ENCODE data around the gene CAND1.

CAND1 gene

GRCh38 chr12:67268896-67269632 is at the start of gene CAND1:
Gene CAND1 (plus strand): TSS chr12:67269358. CDS start chr12:67269718, 360 bp downstream.
- DNase-seq (ENCODE audit: low read depth): peak; percentile 96

DNA sequence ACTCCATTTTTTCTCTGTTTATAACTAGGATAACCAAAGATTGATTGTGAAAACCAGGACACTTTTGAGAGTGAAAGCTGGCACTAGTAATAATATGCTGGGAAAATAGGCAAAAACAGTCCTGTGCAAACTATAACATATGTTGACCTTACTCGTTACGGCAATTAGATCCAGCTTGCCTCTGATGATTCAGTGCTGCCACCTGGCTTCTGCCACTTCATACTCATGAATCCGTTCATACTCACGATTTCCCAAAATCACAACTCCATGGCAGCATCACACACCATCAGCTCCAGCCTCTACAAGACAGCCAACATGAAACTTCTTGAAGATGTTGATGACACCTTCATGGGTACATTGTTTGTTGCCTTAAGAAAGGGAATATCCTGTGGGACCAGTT is 49.1 kb upstream of the CAND1 start:
- DNase-seq (ENCODE audit: low read depth): no peak

GRCh38 chr12:67222302-67222701 is 46.9 kb upstream of the CAND1 start:
- no peak for DNase-seq (ENCODE audit: low read depth)

DNA sequence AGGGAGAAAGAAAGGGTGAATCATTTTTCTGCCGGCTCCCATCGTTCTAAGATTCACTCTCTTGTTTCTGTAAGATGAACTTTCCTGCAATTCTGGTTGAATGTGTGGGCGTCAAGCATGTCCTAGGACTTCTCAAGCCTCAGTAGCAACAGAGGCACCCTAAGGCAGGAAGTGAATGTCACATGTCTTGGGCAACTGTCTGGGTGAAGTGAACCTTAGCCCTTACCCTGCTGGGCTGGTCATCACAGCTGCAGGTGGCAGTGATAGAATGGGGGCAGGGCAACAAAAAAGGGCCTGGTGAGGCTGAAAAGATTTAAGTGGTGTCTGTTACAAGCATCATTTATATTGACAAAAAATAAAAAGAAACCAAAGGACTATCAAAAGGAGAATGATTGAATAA is 45.9 kb upstream of the CAND1 start:
- DNase-seq (ENCODE audit: low read depth): no peak

GRCh38 chr12:67237231-67237630 is 31.9 kb upstream of the CAND1 start:
- DNase-seq (ENCODE audit: low read depth): no peak

DNA sequence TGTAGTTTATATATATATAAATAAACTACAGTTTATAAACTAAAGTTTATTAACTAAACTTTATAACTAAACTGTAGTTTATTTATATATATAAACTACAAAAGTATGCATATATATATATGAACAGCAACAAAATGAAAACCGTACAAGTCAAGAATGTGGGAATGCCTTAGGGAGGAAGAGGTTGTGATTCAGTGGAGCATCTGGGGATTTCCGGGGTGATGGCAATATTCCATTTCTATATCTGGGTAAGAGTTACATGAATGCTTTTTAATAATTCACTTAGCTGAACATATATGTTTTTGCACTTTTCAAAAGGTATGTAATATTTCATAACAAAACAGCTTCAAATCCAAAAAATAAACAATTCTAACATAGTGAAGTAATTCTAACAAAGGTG is 30.1 kb upstream of the CAND1 start:
- DNase-seq (ENCODE audit: low read depth): no peak

GRCh38 chr12:67241482-67241881 is 27.7 kb upstream of the CAND1 start:
- DNase-seq (ENCODE audit: low read depth): no peak

GRCh38 chr12:67243260-67243659 is 25.9 kb upstream of the CAND1 start:
- DNase-seq (ENCODE audit: low read depth): no peak

DNA sequence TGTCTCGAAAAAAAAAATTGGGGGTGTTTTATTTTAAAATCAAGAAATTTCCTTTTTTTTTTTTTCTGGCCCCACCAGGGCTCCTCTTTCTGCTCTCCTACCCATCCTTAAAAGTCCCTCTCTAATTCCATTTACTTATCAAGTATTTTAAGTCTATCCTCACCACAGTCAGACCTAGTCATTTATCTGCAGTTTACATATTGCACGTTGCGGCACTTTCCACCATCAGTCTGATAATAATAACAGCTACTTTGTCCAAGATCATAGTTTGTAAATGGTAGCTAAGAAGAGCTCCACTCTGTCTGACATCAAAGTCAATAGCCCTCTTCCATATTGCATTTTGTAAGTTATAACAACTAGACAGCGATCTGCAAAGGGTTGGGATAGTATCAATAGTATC is 23.6 kb upstream of the CAND1 start:
- no peak for DNase-seq (ENCODE audit: low read depth)

GRCh38 chr12:67251012-67251411 is 18.1 kb upstream of the CAND1 start:
- DNase-seq (ENCODE audit: low read depth): no peak

DNA sequence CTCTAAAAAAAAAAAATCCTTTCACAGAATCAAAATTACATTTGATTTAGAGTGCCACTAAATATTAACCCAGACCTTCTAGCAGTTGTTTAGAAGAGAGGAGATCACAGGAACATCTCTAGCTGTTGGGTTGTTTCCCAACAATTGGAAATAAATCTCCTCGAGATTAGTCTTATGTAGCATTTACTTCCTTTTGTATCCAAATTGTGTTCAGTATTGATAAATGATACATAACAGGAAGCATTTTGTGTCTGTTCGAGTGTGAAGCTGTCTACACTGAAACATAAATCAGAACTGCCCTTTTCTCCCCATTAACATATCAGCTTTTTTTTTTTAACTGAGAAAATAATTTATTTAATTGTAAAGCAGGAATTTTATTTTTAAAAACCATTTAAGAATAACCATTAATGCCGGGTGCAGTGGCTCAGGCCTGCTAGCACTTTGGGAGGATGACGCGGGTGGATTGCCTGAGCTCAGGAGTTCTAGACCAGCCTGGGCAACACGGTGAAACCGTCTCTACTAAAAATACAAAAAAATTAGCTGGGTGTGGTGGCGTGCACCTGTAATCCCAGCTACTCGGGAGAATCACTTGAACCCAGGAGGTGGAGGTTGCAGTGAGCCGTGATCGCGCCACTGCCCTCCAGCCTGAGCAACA is 14.7 kb upstream of the CAND1 start:
- DNase-seq (ENCODE audit: low read depth): no peak

- DNase-seq (ENCODE audit: low read depth): no peak
These were observed 12.5 kb upstream of the CAND1 start for GRCh38 chr12:67256649-67257048.

DNA sequence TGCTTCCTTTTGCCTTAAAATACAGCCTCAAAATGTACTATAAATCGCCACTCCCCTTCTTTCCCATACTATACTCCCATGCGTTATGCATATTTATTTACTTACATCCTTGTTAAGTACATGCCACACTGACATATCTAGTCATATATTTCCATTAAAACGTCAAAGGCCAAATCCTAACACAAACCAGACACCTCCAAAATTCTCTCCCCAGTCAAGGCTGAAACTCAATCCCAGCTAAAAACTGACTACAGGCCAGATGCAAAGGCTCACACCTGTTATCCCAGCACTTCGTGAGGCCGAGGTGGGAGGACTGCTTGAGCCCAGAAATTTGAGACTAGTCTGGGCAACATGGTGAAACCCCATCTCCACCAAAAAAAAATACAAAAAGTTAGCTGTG is 5.7 kb upstream of the CAND1 start:
- no peak for DNase-seq (ENCODE audit: low read depth)

- peak; percentile 86 for DNase-seq (ENCODE audit: low read depth)
These were observed 743 bp upstream of the CAND1 start for GRCh38 chr12:67268335-67268895.

DNA sequence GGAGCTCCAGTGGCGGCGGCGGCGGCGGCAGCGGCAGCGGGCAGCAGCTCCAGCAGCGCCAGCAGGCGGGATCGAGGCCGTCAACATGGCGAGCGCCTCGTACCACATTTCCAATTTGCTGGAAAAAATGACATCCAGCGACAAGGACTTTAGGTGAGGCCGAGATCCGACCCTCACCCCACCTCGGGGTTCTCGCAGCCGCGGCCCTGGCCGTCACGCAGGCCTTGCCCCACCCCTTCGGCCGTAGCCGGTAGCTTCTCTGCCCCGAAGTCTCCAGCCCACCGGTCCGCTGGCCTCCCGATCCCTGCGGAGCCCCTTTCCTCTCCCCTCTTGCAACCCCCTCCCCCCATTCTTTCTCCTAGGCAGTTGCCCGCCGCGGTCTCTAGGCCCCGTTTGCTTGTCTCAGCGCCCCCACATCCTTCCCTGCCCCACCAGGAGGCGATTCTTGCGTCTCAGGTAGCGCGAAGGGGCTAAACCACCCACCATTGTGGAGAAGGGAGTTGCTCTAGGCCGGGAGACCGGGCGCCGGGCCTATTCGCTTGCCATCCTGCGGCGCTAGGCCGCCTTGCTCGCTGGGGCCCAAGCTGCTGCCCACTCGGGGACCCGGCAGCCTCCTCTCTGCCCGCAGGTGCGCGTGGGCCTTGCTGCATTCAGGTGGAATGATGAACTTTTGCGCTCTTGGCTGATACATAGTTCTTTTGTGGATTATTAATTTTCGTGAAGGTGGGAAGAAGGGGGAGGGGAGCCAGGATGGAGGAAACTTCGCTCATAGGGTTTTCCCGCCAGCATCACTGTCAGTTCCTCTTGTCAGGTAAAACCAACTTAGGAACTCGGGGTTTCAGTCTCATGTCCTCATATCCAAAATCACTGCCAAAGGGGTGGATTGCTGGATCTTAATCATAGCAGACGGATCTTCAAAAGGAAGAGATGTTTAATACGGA is 745 bp downstream of the CAND1 start:
- peak; percentile 36 for DNase-seq (ENCODE audit: low read depth)

DNA sequence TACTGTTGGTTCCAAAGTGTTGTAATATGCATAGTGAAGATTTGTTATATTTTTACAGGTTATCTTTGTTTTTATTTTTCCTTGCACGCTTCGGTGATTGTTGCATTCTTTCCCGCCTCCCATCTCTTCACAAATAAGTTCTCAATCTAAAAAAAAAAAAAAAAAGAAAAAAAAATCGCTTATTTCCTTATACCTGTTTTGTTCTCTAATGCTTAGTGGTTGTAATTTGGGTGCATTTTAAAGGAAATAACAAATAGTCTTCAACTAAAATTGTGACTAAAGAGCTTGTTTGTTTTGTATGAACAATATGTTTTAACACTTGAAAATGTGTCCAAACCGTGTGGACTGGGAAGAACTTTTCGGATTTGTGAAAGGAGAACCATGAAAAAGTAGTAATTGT is 1.5 kb downstream of the CAND1 start:
- DNase-seq (ENCODE audit: low read depth): no peak

GRCh38 chr12:67271976-67272375 is 2.8 kb downstream of the CAND1 start:
- no peak for DNase-seq (ENCODE audit: low read depth)

DNA sequence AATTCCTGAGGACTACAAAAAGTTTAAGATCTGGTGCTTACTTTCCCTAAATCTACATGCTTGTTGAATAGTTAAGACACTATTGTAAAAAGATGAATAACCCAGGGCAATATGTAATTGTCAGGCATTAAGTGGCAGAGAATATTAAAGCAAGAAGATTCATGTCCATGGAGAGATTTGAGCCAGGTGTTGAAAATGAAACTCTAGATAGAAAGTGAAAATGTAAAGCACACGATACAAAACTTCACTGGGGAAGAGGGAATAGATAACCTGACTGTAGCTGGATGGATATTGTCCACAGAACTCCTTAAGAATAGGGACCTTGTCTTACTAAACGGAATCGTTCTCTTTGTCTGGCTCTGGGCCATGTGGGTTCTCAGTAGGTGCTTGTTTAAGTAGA is 5.0 kb downstream of the CAND1 start:
- DNase-seq (ENCODE audit: low read depth): no peak

- DNase-seq (ENCODE audit: low read depth): no peak
These were observed 6.3 kb downstream of the CAND1 start for GRCh38 chr12:67275380-67275913.

DNA sequence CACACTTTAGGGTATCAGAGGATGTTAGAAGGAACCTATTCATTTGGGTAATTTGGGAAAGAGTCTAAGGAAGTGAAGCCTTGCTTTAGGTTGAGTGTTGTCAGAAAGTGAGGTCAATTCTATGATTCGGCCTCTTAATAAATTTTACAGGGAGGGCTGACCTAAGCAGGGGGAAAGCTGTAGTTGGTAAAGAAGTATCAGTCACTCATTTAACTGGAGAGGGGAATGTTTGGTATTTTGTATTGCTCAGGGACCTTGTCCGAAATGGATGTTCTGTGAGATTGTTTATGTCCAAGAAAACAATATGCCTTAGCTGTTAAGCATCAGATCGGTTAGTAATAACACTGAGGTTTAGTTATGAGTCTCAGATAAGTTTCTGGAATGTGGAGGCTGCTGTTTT is 7.3 kb downstream of the CAND1 start:
- DNase-seq (ENCODE audit: low read depth): no peak

GRCh38 chr12:67279637-67280036 is 10.5 kb downstream of the CAND1 start:
- DNase-seq (ENCODE audit: low read depth): no peak

- no peak for DNase-seq (ENCODE audit: low read depth)
These were observed 10.9 kb downstream of the CAND1 start for GRCh38 chr12:67280088-67280487.
